Measurements from ENCODE around the gene SLC6A16. TPM values are rescaled to one million over a fixed set of nuclear protein-coding genes. Genes with fewer than 3 reads are reported as not detected.

Gene SLC6A16
- total RNA-seq, 1 experiment from 2014 or later: 3.2 TPM

DNA sequence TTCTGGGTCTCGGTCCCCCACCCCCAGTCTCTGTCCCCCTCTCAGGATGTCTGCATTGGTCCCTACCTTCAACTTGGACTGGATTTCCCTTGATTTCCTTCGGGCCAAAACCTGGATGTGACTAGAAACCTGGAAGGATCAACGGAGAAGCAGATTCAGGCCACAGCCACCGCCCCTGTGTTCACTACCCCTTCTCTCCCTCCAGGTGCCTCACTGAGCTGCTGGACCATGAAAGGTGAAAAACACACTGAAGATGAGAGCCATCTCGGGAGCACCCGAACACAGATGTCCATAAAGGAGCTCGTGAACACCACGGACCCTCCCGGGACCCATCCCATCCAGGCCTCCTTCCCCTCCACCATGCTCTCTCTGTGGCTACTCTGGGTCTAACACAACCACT is 32.2 kb upstream of the SLC6A16 start:
- no CpG with 5 or more reads among the region's 9 CpGs for WGBS (ENCODE audit: extremely low coverage, insufficient read length, low lambda C conversion rate)
- H3K27me3 Mint-ChIP-seq (ENCODE audit: low read depth): no peaks in the 10 kb centered on the region
- no peak overlapping the region for H3K27ac ChIP-seq (ENCODE audit: insufficient read length, low read depth, low read length)
- no peak overlapping the region for H3K56ac ChIP-seq (ENCODE audit: insufficient read length, low read depth, low read length)
- no peak overlapping the region for H3K4ac ChIP-seq (ENCODE audit: low read depth, low read length)
- H3K23me2 ChIP-seq (ENCODE audit: insufficient read length, low read depth, low read length, poor library complexity, severe bottlenecking): no peaks in the 10 kb centered on the region
- no peak overlapping the region for H2BK5ac ChIP-seq (ENCODE audit: insufficient read length, low read length)
- H3K79me2 ChIP-seq (ENCODE audit: insufficient read depth, low read length): peaks cover 6% of the 10 kb centered on the region; the same call in 1 of the 2 replicates
- H3K4me1 ChIP-seq (ENCODE audit: insufficient read depth, low read length): no peaks in the 10 kb centered on the region
- no peak overlapping the region for H2BK120ac ChIP-seq (ENCODE audit: low read depth, low read length, poor library complexity, severe bottlenecking)
- H2BK20ac ChIP-seq (ENCODE audit: low read depth, low read length, poor library complexity, severe bottlenecking): no peak overlapping the region
- H3K4me1 Mint-ChIP-seq: peaks cover 4 to 27% of the 10 kb centered on the region in 2 experiments
- H4K20me1 ChIP-seq (ENCODE audit: control insufficient read depth, insufficient read depth, insufficient read length): no peaks in the 10 kb centered on the region
- H2AK5ac ChIP-seq (ENCODE audit: insufficient read length, low read length): no peak overlapping the region
- H3K4me3 Mint-ChIP-seq: no peak overlapping the region; a peak in 1 of 5 replicates
- no peaks in the 10 kb centered on the region for H3K9me3 ChIP-seq (ENCODE audit: control insufficient read depth, low read depth, low read length)
- no peak overlapping the region for H3T11ph ChIP-seq (ENCODE audit: low read length)
- peak overlapping the region; percentile 13 for H3K9ac ChIP-seq (ENCODE audit: extremely low read depth, insufficient read length, low read length)
- TF ChIP-seq CTCF (conservative IDR thresholded peaks at IDR 0.05): no peak
- H3K79me1 ChIP-seq (ENCODE audit: insufficient read depth, low read depth, low read length, poor library complexity, severe bottlenecking): peaks cover 6% of the 10 kb centered on the region
- H3K4me2 ChIP-seq (ENCODE audit: insufficient read depth, insufficient read length, low read length): no peak overlapping the region
- no peak overlapping the region for H3K18ac ChIP-seq (ENCODE audit: insufficient read length, low read depth, low read length)
- no peak overlapping the region for H2AFZ ChIP-seq (ENCODE audit: low read length)
- no peak overlapping the region for H2BK12ac ChIP-seq (ENCODE audit: insufficient read length, low read depth, low read length)
- H3K14ac ChIP-seq (ENCODE audit: insufficient read depth, low read length): no peak overlapping the region
- H3K27ac Mint-ChIP-seq: peak overlapping the region in 1 of 3 experiments; percentile 44; a peak in 1 of 7 replicates
- H3K9me3 Mint-ChIP-seq: no peaks in the 10 kb centered on the region
- H4K5ac ChIP-seq (ENCODE audit: insufficient read length, low read depth, low read length): no peak overlapping the region
- no peak overlapping the region for H3K23ac ChIP-seq (ENCODE audit: insufficient read length, low read depth, low read length)
- no peak for DNase-seq
- H3K36me3 Mint-ChIP-seq (ENCODE audit: insufficient read depth in 1 of 3, low read depth in 3 of 3): peaks cover 62 to 76% (median 71%) of the 10 kb centered on the region in 3 experiments; a peak in 6 of 7 replicates
- H4K91ac ChIP-seq (ENCODE audit: insufficient read length, low read depth, low read length): no peak overlapping the region
- no peak overlapping the region for H4K8ac ChIP-seq (replicated peaks; ENCODE audit: insufficient read length, low read depth, low read length)
- H2BK15ac ChIP-seq (ENCODE audit: low read depth, low read length): no peak overlapping the region
- H3K27me3 ChIP-seq (ENCODE audit: insufficient read depth, low read length): no peaks in the 10 kb centered on the region
